Spleen (tissue), 11 donors: ENCODE measurements around the gene CLDN1. TPM values are rescaled to one million over a fixed set of nuclear protein-coding genes. Genes with fewer than 3 reads are reported as not detected.

Source experiments
- DNase-seq: peaks from one replicate; pipeline ENCODE4 v3.0.0-alpha.2; 2020
- H3K27ac ChIP-seq, 8 donors: fragments of 200-600 bp; sonication (generic) in 7 of 8; 1 replicate in 4 of 8; 2 replicates in 4 of 8; pipeline versions ENCODE4 v1.5.0 to v1.8.0; 2016 to 2021; ENCODE audit warnings: inconsistent platforms in 4 of 8, mild to moderate bottlenecking in 4 of 8, moderate library complexity in 1 of 8
- H3K27me3 ChIP-seq, 7 donors: fragments of 200-600 bp; sonication (generic) in 6 of 7; replicated peaks in 1 of 7; 1 replicate in 4 of 7; 2 replicates in 3 of 7; pipeline versions ENCODE4 v1.5.0 to v1.8.0; 2016 to 2021; ENCODE audit warnings: inconsistent platforms in 3 of 7, mild to moderate bottlenecking in 1 of 7
- H3K36me3 ChIP-seq, 6 donors: fragments of 200-600 bp; sonication (generic) in 5 of 6; 1 replicate in 4 of 6; 2 replicates in 2 of 6; pipeline versions ENCODE4 v1.5.0 to v1.8.0; 2016 to 2021; ENCODE audit warnings: inconsistent platforms in 2 of 6
- H3K4me1 ChIP-seq, 6 donors: fragments of 200-600 bp; sonication (generic) in 5 of 6; 1 replicate in 3 of 6; 2 replicates in 3 of 6; pipeline versions ENCODE4 v1.5.0 to v1.8.0; 2016 to 2021; ENCODE audit warnings: inconsistent platforms in 3 of 6
- H3K4me3 ChIP-seq, 8 donors: fragments of 200-600 bp; sonication (generic) in 7 of 8; 1 replicate in 4 of 8; 2 replicates in 4 of 8; pipeline versions ENCODE4 v1.5.0 to v1.8.0; 2016 to 2021; ENCODE audit warnings: inconsistent platforms in 4 of 8, mild to moderate bottlenecking in 4 of 8, moderate library complexity in 2 of 8
- H3K9me3 ChIP-seq, 8 donors: fragments of 200-600 bp; sonication (generic) in 7 of 8; 1 replicate in 4 of 8; 2 replicates in 4 of 8; pipeline versions ENCODE4 v1.5.0 to v1.8.0; 2016 to 2021; ENCODE audit warnings: inconsistent platforms in 4 of 8
- CTCF ChIP-seq, 11 experiments: fragments of 200-600 bp in 7 of 11; fragments of 450-650 bp in 4 of 11; sonication (generic) in 4 of 11; IDR thresholded peaks in 8 of 11; conservative IDR thresholded peaks in 3 of 11; 1 replicate in 7 of 11; 2 replicates in 4 of 11; pipeline versions ENCODE4 v1.4.0 to v1.8.0; 2016 to 2021; ENCODE audit warnings: antibody characterized with exemption in 11 of 11, inconsistent platforms in 4 of 11, mild to moderate bottlenecking in 1 of 11
- POLR2A ChIP-seq, 3 donors: fragments of 450-650 bp; IDR thresholded peaks; one replicate each; pipeline ENCODE4 v1.5.1; 2017; ENCODE audit warnings: antibody characterized with exemption in 3 of 3, mild to moderate bottlenecking in 1 of 3
- POLR2AphosphoS5 ChIP-seq, 3 donors: sonication (generic); formaldehyde crosslinking; IDR thresholded peaks; one replicate each; pipeline ENCODE4 v1.5.1; 2017; ENCODE audit warnings: antibody characterized with exemption in 3 of 3
- WGBS, 5 donors: extraction: QIAGEN DNeasy Blood & Tissue Kit in 3 of 5; methylation state at CpG; one replicate each; pipeline versions ENCODE4 v1.1.5 to v1.1.7; 2013 to 2018; 5-methylcytosine and 5-hydroxymethylcytosine counted together
- intact Hi-C: fragments of 100-400 bp; cut with DNase I; formaldehyde crosslinking; loops from one replicate; pipeline ENCODE4 v1.15.0; 2023; ENCODE audit warnings: low total_unique reads
- polyA plus RNA-seq, 3 donors: library from polyadenylated mRNA; stranded (reverse); fragments of 200-250 nt; gene quantifications; one replicate each; pipeline ENCODE4 v1.2.1, GENCODE V29; 2013
- total RNA-seq, 7 donors: library from RNA; depleted of rRNA in 3 of 7; stranded (reverse); fragments of >200 nt in 3 of 7; fragmentation: NEBNext Ultra II Directional in 4 of 7; extraction: Animal tissue kit (Norgen Biotek cat#: 25700) in 4 of 7; gene quantifications; one replicate each; pipeline versions ENCODE4 v1.1.0 to v1.2.1, GENCODE V29; 2016 to 2021
- donor health status: healthy with polysubstance abuse.
- donor health status: DM: no; HTN: no; CAD: no; lungs with moderate emphysema.
- donor health status: DM: no; HTN: no; CAD: no.
- donor health status: Bipolar disorder and iron deficiency.
- donor health status: healthy.
- donor health status: DM: no; HTN: no; CAD: no.
- donor health status: DM: yes; HTN: yes; CAD: no.

CLDN1 gene
- total and polyA plus RNA-seq, 10 donors = 0.26 to 3.0 (median 0.91) TPM

GRCh38 chr3:190291994-190292584 is 30.2 kb downstream of the CLDN1 start:
- no peak overlapping the region for H3K4me3 ChIP-seq
- H3K36me3 ChIP-seq = no peaks in the 10 kb centered on the region
- H3K9me3 ChIP-seq = peaks cover 0 to 26% (median 17%) of the 10 kb centered on the region in 8 donors
- 69 to 93% (median 73%) methylated on average over 3 of the region's 3 CpGs for WGBS, 5 donors
- DNase-seq = no peak
- no peak for TF ChIP-seq POLR2AphosphoS5 (IDR thresholded peaks at IDR 0.05)
- no peak for TF ChIP-seq POLR2A (IDR thresholded peaks at IDR 0.05)
- TF ChIP-seq CTCF (IDR thresholded peaks at IDR 0.05 in 8 of 11, conservative IDR thresholded peaks at IDR 0.05 in 3 of 11) = no peak
- H3K27me3 ChIP-seq = no peaks in the 10 kb centered on the region
- intact Hi-C loops = no loop called here
- H3K4me1 ChIP-seq = no peaks in the 10 kb centered on the region
- H3K27ac ChIP-seq = no peak overlapping the region

GRCh38 chr3:190289989-190290388 is 32.3 kb downstream of the CLDN1 start:
- Histone ChIP-seq H3K4me3 (no peak overlapping the region), H3K4me1 (no peaks in the 10 kb centered on the region), H3K27ac (no peak overlapping the region), H3K36me3 (no peaks in the 10 kb centered on the region), H3K9me3 (peaks cover 5 to 39% (median 30%) of the 10 kb centered on the region in 8 donors), H3K27me3 (no peaks in the 10 kb centered on the region)
- TF ChIP-seq POLR2A (IDR thresholded peaks at IDR 0.05) (no peak), CTCF (IDR thresholded peaks at IDR 0.05 in 8 of 11, conservative IDR thresholded peaks at IDR 0.05 in 3 of 11) (no peak), POLR2AphosphoS5 (IDR thresholded peaks at IDR 0.05) (no peak)
- 46 to 87% (median 67%) methylated on average over 2 of the region's 2 CpGs for WGBS, 5 donors
- DNase-seq = no peak
- intact Hi-C loops = no loop called here

- intact Hi-C loops = no loop called here
- Histone ChIP-seq H3K27ac (no peak overlapping the region), H3K4me3 (no peak overlapping the region), H3K4me1 (no peaks in the 10 kb centered on the region), H3K36me3 (no peaks in the 10 kb centered on the region), H3K9me3 (peaks cover 5 to 44% (median 33%) of the 10 kb centered on the region in 8 donors), H3K27me3 (no peaks in the 10 kb centered on the region)
- TF ChIP-seq POLR2AphosphoS5 (IDR thresholded peaks at IDR 0.05) (no peak), POLR2A (IDR thresholded peaks at IDR 0.05) (no peak), CTCF (IDR thresholded peaks at IDR 0.05 in 8 of 11, conservative IDR thresholded peaks at IDR 0.05 in 3 of 11) (no peak)
- no peak for DNase-seq
- WGBS, 5 donors = 81 to 96% (median 89%) methylated on average over 2 of the region's 2 CpGs
Measured at GRCh38 chr3:190288836-190289235, 33.4 kb downstream of the CLDN1 start.

- Histone ChIP-seq H3K27ac (no peak overlapping the region), H3K9me3 (peaks cover 5 to 33% (median 19%) of the 10 kb centered on the region in 8 donors), H3K27me3 (no peaks in the 10 kb centered on the region), H3K4me3 (no peak overlapping the region), H3K36me3 (no peaks in the 10 kb centered on the region), H3K4me1 (peaks cover 0 to 3% (median 0%) of the 10 kb centered on the region in 6 donors)
- intact Hi-C loops = no loop called here
- no peak for TF ChIP-seq POLR2A (IDR thresholded peaks at IDR 0.05)
- TF ChIP-seq CTCF (IDR thresholded peaks at IDR 0.05 in 8 of 11, conservative IDR thresholded peaks at IDR 0.05 in 3 of 11) = no peak
- no peak for DNase-seq
- WGBS, 5 donors = 78 to 91% (median 87%) methylated on average over 1 of the region's 1 CpG
Measured at GRCh38 chr3:190286014-190286413, 36.2 kb downstream of the CLDN1 start.
